GM21737 (cell line): ENCODE results near the gene AK8.
A peak's percentile ranks its signal among the peaks of the same experiment; 100 is the strongest.

Source experiments
- ATAC-seq: cut with Tn5 transposase; IDR thresholded peaks from one replicate; pipeline ENCODE4 v1.9.1; 2021; ENCODE audit warnings: mild to moderate bottlenecking, moderate library complexity; ENCODE audit not compliant: unreplicated experiment

AK8 gene, protein sequence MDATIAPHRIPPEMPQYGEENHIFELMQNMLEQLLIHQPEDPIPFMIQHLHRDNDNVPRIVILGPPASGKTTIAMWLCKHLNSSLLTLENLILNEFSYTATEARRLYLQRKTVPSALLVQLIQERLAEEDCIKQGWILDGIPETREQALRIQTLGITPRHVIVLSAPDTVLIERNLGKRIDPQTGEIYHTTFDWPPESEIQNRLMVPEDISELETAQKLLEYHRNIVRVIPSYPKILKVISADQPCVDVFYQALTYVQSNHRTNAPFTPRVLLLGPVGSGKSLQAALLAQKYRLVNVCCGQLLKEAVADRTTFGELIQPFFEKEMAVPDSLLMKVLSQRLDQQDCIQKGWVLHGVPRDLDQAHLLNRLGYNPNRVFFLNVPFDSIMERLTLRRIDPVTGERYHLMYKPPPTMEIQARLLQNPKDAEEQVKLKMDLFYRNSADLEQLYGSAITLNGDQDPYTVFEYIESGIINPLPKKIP

DNA sequence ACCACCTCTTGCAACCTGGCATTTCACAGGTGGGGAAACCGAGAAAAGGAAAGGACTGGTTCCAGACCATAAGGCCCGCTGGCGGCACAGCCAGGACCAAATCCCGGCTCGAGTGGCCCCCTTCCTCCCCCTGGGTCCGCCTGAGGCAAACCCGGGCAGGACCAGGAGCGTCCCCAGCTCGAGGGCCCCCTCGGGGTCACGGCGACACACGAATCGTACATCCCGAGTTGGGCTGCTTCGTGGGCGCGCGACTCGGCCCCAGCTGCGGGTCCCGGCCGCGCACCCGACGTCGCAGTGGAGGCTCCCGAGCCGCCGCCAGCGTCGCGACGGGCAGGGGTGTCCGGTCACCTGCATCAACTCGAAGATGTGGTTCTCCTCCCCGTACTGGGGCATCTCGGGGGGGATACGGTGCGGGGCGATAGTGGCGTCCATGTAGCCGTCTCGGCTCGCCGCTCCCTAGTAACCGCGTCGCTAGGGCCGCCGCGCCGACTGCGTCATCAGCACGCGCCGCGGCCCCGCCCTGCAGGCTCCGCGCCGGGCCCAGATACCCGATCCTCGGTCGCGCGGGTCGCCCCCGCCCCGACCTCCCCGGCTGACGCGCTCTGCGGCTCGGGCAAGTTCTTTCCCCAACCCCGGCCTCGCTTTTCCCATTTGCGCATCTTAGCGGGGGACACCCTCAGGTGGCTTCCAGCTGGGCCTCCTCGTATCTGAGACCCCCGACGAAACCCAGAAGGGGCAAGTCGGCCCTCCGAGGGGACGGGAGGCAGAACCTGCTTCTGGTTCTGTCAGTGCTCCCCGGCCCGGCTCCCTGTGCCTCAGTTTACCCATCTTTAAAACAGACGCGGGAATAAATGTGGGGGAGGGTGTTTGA lies at the start of gene AK8:
TSS of gene AK8 (minus strand) at position 461 of the 871 bp plus-strand sequence. CDS start at position 432, 29 bp downstream.
- ATAC-seq, result peak; percentile 67

DNA sequence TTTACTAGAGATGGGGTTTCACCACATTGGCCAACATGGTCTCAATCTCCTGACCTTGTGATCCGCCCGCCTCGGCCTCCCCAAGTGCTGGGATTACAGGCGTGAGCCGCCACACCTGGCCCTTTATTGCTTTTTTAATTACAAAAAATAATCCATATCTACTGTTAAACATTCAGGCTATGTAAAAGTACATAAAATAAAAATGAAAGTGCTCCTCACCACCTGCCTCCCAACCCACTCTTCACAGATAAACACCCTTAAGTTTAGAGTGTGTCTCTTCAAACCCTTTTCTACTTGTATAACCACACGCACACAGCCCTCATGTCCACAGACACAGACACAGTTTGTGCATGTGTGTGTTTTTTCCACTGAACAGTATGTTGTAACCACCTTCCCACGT lies 49.6 kb upstream of the AK8 start:
- no peak for ATAC-seq

DNA sequence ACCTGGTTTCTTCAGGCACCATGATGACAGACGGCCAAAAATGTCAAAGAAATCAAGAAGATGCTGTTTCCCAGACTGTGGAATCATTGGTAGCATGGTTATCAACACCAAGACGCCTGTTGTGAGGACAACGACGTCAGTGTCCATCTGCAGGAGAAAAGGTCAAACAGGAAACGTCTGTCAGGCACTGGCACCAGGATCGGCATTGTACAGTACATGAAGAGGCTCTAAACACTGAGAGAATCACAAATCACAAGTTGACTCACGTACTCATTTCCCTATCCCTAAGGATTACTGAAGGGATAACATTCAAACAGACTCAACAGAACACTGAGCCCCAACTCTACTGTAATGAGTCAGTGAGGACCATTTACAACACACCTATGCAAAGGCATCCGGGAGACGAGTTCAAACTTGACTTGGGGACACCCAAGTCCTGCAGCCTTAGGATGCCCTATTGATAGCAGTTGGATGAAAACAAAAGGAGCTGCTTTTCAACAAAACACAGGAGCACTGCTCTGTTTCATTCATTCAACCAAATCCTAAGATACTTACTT lies 45.3 kb upstream of the AK8 start:
- ATAC-seq, result no peak

DNA sequence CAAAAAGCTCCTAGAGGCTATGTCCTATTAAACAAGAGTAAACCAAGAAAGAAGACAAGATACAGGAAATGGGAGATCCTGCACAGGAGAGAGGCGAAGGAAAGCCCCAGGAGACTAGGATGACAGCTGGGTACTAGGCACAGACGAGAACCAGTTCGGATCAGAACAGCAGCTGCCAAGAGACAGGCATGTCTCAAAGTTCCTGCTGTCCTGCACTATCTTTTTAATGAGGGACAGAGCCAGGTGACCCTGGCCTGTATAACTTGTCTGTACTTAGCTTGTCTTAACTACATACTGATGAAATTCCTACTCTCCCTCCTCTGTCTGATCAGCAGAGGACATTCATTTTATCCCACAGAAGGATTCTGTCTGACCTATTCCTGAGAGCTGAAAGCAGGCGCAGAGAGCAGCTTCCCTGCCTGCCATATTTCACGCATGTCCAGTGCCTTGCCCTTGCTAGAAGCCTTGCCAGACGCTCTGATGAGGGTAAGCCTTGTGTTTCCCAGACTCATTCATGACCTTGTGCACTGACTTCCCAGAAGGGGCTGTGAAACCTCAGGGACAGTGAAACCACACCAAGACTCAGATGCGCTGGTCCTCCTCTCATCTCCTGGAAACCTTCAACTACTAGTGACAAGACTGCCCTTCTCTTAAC lies 41.7 kb upstream of the AK8 start:
- ATAC-seq, result no peak

DNA sequence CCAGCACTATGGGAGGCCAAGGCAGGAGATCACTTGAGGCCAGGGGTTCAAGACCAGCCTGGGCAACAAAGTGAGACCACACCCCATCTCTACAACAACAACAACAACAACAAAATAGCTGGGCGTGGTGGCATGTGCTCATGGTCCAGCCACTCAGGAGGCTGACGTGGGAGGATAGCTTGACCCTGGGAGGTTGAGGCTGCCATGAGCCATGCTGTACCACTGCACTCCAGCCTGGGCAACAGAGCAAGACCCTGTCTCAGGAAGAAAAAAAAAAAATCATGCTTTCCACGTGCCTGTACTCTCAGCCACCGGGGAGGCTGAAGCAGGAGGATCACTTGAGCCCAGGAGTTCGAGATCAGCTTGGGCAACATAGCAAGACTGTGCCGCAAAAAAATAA lies 36.8 kb upstream of the AK8 start:
- ATAC-seq, result no peak

DNA sequence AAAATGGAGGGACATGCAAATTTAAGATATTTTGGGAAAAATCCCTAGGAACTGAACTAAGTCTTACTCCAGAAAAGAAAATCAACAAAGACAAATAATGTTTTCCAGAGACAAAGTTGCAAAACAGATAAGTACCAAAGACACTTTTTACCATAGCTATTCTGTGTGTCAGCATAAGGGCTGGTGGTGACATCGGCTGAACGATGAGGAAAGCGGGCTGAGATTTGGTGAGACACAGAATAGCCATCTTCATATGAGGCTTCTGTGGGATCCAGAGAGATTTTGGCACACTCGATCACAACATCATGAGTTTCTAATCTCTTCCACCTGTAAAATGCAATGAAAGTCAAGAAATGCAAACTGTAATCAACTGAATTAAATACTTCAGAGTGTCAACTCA lies 34.0 kb upstream of the AK8 start:
- no peak for ATAC-seq

DNA sequence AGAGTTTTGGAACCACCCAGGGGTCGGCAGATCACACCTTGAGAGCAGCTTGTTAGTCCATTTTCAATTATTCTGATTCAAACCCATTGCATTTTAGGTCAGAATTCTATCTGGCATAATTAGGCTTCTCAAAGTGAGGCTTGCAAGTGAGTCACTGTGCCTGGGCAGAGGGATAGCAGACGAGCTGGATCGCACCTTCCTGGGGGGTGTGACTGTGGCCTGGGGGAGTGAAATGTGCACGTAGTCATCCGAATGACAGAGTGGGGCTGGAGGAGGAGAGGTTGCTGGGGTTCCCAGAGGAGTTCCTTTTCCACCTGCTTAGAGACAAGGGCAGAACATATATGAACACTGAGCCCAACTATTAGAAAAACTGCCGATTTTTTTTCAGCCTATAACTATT lies 32.3 kb upstream of the AK8 start:
- ATAC-seq, result no peak

DNA sequence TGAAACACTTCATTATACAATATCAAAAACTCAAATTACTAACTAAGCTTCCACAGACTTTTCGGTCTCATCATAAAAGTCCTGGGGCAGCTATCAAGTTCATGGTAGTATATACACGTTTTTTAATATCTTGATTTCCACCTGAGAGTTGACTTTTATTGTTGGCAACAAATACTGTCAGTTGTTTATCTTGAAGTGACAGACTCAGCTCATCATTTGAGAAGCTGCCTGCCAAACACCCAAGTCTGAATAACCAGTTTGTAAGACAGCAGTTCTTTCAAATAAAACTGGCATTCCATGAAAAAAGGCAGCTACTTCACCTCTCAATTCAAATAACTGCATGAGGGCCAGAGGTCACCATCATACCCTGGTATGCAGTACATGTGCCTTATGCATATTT lies 31.2 kb upstream of the AK8 start:
- ATAC-seq, result no peak

DNA sequence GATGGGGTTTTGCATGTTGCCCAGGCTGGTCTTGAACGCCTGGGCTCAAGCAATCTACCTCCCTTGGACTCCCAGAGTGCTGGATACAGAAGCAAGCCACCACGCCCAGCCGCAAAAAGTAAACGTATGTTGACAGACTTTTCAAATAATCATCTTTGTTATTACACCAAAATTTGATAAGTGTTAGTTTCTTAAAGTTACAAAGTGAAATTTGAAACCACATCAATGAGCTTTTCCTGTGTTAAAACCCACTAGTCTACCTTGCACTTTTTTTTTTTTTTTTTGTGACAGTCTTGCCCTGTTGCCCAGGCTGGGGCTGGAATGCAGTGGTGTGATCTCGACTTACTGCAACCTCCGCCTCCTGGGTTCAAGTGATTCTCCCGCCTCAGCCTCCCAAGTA lies 30.6 kb upstream of the AK8 start:
- ATAC-seq, result no peak

DNA sequence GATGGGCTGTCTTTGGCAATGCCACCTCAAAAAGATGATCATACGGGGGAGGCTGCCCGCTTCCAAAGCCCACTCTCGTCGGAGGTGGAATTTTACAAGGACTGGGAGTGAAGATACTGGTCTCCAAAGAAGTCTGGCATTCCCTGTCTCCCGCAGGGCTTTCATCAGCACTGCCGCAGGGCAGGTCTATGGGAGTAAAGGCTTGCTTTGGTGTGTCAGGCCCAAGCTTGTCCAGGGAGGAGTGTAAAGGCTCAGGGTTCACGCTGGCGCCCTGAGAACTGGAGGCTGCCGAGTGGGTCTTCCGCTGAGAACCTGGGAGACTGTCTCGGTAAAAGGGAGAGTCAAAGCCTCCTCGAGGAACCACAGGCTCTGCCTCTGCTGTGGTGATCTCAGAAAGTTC lies 27.6 kb upstream of the AK8 start:
- no peak for ATAC-seq

DNA sequence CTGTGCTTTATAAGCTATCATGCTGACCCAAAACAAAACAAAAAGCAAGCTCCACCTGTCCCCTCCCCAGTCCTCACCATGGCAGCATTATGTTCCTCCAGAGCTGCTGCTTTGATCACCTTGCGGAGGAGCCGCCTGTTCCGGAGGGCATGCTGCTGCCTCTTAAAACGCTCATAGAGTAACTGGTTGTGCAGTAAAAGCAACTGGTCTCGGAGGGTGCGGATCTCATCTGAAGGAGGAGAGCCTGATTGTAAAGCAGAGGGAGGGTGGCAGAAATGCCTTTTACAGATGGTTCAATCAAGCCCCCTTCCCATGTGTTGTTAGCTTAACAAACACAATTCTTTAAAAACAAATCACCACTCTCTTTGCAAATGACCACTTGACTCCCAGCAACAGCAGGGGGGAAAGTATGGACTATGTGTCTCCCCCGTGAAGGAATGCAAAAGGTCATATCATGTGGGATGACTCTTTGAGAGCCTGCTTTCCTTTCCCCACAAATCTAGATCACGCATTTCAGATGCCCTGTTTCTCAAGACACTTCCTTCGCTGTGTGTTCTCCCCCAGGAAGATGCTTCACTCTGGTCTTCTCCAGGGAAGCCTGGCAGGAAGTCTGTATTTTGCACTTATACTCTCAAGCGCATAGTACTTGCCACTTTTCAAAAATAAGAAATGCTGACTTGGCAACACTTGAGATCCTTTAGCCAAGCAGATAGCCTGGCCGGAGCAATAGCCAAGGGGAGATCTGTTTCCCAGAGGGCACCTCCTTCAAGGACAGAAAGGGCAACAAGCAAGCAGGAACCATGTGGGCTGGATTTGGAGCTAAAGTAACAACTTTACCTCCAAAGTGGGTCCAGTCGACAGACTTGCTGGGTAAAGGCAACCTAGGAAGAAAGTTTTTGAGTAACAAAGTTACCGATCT lies 25.7 kb upstream of the AK8 start:
- no peak for ATAC-seq

DNA sequence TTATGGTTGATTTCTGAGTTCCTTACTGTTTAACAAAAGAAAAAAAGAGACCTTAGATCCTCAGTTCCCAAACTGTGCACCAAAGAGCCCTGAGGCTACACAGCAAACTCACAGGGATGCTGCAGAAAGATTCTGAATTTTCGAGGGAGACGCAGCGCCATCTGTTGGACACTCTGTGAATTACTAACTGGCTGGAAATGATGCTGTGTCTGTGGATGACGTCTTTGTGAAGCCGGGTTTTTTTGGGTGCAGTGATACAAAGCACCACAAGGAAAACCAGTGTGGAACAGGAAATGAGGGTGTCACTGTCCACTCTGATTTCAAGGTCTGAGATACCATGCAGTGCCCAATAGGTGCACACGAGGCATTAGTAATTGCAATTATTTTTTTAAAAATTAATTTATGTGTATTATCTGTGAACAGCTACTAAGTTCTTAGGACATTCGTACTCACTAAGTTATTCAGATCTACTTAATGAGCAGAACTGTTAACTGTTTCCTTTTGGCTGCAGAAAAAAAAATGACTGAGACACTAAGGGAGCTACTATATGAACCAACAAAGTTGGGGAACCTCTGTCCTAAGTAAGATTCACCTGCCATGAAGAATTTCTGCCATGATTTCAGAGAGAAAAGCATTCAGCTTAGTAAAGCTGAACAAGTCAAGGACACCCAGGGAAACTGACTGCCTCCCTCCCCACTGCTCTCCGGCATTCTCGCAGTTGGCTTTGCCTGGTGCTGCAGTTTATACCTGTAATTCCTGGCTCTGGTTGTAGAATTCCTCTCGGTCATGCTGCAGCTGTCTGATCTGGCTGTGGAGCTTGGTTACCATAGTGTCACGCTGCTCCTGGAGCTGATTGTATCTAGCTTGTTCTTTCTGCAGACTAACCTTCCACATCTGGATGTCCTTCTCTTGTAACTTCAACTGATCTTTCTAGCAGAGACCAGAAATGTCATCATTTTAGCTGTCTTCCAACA lies 24.1 kb upstream of the AK8 start:
- no peak for ATAC-seq

DNA sequence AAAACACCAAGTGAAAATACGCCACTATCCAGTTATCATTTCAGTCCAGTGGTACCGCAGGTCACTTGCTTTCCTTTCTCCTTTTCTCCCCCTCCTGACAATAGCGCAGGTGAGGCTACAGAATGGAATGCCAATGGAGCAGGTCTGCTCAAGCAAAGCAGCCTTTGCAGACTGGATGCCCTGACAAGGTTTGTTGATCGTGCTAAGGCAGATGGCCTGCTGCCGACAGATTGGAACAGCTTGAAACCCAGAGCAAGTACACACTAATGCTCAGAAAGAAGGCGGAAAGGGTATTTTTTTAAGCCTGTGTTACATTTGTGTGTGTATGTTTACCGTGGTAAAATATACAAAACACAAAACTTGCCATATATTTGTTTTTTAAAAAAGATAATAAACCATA lies 20.0 kb upstream of the AK8 start:
- no peak for ATAC-seq

DNA sequence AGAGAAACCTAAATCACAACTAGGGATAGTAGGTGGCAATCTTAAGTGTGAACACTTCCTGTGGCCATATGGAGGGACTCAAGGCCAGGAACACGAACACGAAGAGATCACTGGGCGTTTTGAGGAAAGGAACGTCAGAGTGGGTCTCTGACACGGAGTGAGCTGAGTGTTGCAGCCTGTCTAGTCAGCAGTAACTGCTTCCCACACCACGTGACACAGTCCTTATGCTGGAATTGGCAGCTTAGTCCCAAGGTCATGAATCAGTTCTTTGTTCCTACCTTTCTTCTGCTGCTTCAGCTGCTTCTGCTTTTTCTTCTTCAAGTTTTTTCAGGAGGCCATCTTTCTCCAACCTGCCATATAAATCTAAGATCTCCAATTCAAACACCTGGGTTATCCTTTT lies 18.8 kb upstream of the AK8 start:
- no peak for ATAC-seq

DNA sequence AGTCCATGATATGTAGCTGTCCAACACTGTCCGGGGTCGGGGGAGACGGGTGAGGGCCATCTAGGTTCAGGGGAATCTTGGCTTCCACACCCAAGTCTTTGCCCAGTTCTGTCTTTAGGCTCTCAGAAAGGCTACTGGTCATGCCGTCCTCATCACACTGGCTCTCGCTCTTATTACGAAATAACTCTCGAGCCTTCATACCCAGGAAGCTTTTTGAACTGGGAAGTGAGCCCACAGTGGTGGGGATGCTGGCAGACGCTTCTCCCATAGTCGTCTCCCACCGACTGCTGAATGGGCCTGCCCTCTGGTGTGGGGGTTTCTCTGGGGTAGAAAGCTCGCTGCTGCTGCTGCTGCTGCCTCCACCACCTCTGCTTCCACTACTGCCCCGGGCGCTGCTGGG lies 18.2 kb upstream of the AK8 start:
- no peak for ATAC-seq

DNA sequence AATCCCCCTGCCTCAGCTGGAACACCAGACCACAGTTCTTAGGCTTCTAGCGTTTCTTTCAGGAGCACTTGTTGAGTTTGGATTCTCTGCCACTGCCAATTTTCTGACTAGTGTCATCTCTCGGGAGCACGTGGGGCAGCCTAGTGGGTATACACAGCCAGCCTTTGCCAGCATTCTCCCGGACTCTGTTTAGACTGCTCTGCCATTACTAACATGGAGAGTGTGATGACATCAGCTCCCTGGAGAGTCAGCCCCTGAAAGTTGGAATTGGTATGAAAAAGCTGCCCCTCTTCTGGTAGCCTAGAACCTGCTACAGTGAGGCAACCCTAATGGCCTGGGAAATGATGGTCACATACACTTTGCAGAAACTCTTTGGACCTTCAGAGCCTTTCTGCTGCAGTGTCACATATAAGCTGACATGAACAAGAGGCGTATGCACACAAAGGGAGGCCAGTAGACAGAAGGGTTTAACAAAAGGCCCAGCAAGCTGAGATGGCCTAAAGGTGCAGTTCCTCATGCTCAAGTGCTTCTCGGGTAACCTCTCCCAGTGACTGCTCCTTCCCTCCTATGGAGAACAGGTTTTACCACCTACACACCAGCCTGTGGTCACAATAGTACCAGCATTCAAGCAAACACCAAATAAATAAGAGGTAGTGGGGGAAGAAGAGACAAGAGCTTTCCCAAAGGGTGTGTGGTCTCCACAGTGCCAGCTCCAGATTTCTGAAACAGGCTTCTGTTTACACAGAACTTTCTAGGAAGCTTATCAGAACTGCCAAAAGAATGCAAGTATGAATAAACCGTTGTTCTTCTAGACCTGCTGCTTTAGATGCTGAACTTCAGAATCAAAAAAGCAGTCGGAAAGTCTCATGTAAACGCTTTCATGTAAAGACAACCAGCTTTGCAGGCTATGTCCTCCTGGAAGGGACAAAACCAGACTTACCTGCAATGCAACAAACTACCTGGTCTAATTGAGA lies 17.1 kb upstream of the AK8 start:
- no peak for ATAC-seq

DNA sequence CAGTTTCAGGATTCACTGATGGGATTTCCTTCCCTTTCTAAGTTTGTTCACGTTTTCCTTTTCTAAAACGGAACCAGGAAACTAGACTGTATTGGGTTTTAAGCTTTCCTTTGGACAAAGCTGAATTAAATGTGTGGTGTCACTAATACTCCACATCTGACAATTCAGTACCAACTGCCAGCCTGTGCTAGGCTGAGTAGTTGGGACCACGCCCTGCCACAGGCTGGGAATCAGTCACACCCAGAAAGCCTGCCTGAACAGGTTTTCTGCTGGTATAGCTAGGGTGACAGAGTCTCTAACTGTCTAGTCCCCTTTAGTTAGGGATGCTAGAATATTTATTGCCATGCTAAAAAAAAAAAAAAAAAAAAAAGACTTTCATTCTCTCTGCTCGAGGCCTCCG lies 16.3 kb upstream of the AK8 start:
- ATAC-seq, result no peak

DNA sequence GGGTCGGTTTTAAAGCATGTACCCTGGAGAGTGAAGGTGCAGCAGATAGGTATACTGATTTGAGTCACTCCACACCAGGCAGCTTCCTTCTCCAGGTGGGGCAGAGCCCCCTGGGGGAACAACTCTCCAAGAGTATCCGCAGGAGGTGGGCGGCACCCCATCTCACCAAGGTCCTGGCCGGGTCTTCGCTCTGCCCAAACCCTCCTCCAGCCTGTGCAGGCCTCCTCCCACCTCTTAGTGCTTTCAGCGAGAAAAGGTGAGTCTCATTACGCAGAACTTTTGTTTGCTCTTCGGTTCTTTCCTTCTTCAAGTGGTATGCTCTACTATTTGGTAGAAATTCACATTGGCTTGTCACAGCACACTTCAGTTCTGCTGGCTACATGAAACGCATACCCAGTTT lies 14.3 kb upstream of the AK8 start:
- no peak for ATAC-seq
